T-helper 2 cell treated with Interferon-gamma antibody and Interleukin-4, amounts not matched to agents 100 ng/mL and 5 ng/mL, for 36 hours (primary cell): ENCODE measurements around the gene CCL27. TPM values are rescaled to one million over a fixed set of nuclear protein-coding genes. Genes with fewer than 3 reads are reported as not detected.

Experiments used
- intact Hi-C: fragments of 100-400 bp; cut with micrococcal nuclease; formaldehyde crosslinking; loops from one replicate; pipeline ENCODE4 v1.15.1; 2023
- total RNA-seq: library from RNA; stranded (reverse); gene quantifications from 2 replicates; pipeline ENCODE4 v1.2.3, GENCODE V29; 2022

Gene CCL27
- total RNA-seq, 1 donor from 2014 or later, result 0.25 TPM

GRCh38 chr9:34630402-34631154 lies 31.9 kb downstream of the CCL27 start:
- intact Hi-C loops, result no loop called here

- intact Hi-C loops, result no loop called here
Observed at GRCh38 chr9:34629491-34629808, 33.0 kb downstream of the CCL27 start.

- intact Hi-C loops, result no loop called here
Observed at GRCh38 chr9:34628656-34629490, 33.6 kb downstream of the CCL27 start, which contains the start of gene ARID3C. ARID3C (minus strand) TSS chr9:34629066; CDS start chr9:34628014, 1,052 bp downstream.

GRCh38 chr9:34627716-34628655 lies 34.5 kb downstream of the CCL27 start:
- intact Hi-C loops, result no loop called here

GRCh38 chr9:34625186-34625486 lies 37.3 kb downstream of the CCL27 start:
- intact Hi-C loops, result no loop called here

GRCh38 chr9:34624475-34625185 lies 37.8 kb downstream of the CCL27 start:
- intact Hi-C loops, result no loop called here

- intact Hi-C loops, result no loop called here
Observed at GRCh38 chr9:34623374-34624235, 38.9 kb downstream of the CCL27 start.

GRCh38 chr9:34620061-34620994 lies 42.1 kb downstream of the CCL27 start, which contains the start of gene DCTN3:
DCTN3 (minus strand) TSS chr9:34620495; CDS start chr9:34620464, 31 bp downstream.
- intact Hi-C loops, result loop anchor here (1.0 kb wide), 1 partner anchor 8 kb away; the partner anchor contains the start of gene RPP25L

GRCh38 chr9:34615132-34615531 lies 47.3 kb downstream of the CCL27 start:
- intact Hi-C loops, result loop anchor here (10.0 kb wide), 1 partner anchor 1960 kb away; the partner anchor contains the start of gene MELK

GRCh38 chr9:34612788-34613390 lies 49.6 kb downstream of the CCL27 start:
- intact Hi-C loops, result loop anchor here (1.0 to 10.0 kb wide), 9 partner anchors 7 to 1962 kb away; partner anchors contain the start of genes DCTN3, DNAI1, ENHO and FAM219A

Other genes starting within 250 kb of the CCL27 start
- gene FAM219A, start 204.1 kb downstream of the CCL27 start, total RNA-seq, result 15.0 and 16.0 TPM in 2 replicates
- gene DNAI1, start 203.9 kb downstream of the CCL27 start, total RNA-seq, result not detected in 2 replicates
- not detected in 2 replicates for gene ENHO, start 139.7 kb downstream of the CCL27 start, total RNA-seq
- gene CNTFR, start 72.9 kb downstream of the CCL27 start, total RNA-seq, result not detected in 2 replicates
- 17.5 and 19.0 TPM in 2 replicates for gene RPP25L, start 50.6 kb downstream of the CCL27 start, total RNA-seq
- gene DCTN3, start 42.2 kb downstream of the CCL27 start, total RNA-seq, result 110 and 115 TPM in 2 replicates
- gene ARID3C, start 33.6 kb downstream of the CCL27 start, total RNA-seq, result 0.14 TPM in 2 replicates
- gene SIGMAR1, start 24.9 kb downstream of the CCL27 start, total RNA-seq, result 81.2 and 83.0 TPM in 2 replicates
- gene GALT, start 16.0 kb downstream of the CCL27 start, total RNA-seq, result 130 and 139 TPM in 2 replicates
- gene IL11RA, start 10.5 kb downstream of the CCL27 start, total RNA-seq, result 83.8 and 87.8 TPM in 2 replicates
- not detected in 2 replicates for gene CCL19, start 28.6 kb upstream of the CCL27 start, total RNA-seq
- not detected in 2 replicates for gene CCL21, start 47.5 kb upstream of the CCL27 start, total RNA-seq